SKM-1 (cell line): Measurements from ENCODE around the gene ENAM.
"Not testable (repeated sequence)": the region's sequence is repeated elsewhere in the genome, so short reads cannot be mapped to it uniquely, and the experiment has no call there.

ENCODE experiments used
- DNase-seq: peaks from one replicate; lab custom pipeline; 2025; ENCODE audit not compliant: unreplicated experiment; lab: John Stamatoyannopoulos, UW

Gene ENAM

GRCh38 chr4:70623323-70623722 is 5.2 kb upstream of the ENAM start:
- no peak for DNase-seq

- DNase-seq, result no peak
Measured at GRCh38 chr4:70624226-70624793, 4.2 kb upstream of the ENAM start.

- DNase-seq, result no peak
Measured at GRCh38 chr4:70627620-70628019, 924 bp upstream of the ENAM start.

- no peak for DNase-seq
Measured at GRCh38 chr4:70629469-70630090, 1.0 kb downstream of the ENAM start.

- no peak for DNase-seq
Measured at GRCh38 chr4:70630162-70630561, 1.6 kb downstream of the ENAM start.

GRCh38 chr4:70632028-70632427 is 3.5 kb downstream of the ENAM start:
- DNase-seq, result no peak

- DNase-seq, result no peak
Measured at GRCh38 chr4:70634482-70634881, 5.9 kb downstream of the ENAM start.

- DNase-seq, result no peak
Measured at GRCh38 chr4:70637239-70637913, 8.8 kb downstream of the ENAM start.

- no peak for DNase-seq
Measured at GRCh38 chr4:70640192-70640591, 11.6 kb downstream of the ENAM start.

- not testable (repeated sequence) for DNase-seq
Measured at GRCh38 chr4:70650741-70651140, 22.2 kb downstream of the ENAM start.

- peak; percentile 46 for DNase-seq
Measured at GRCh38 chr4:70651864-70652506, 23.4 kb downstream of the ENAM start.

- DNase-seq, result no peak
Measured at GRCh38 chr4:70654605-70655011, 26.1 kb downstream of the ENAM start.

GRCh38 chr4:70657326-70657725 is 28.8 kb downstream of the ENAM start:
- DNase-seq, result no peak

- DNase-seq, result no peak
Measured at GRCh38 chr4:70658418-70658817, 29.9 kb downstream of the ENAM start.

GRCh38 chr4:70660106-70660505 is 31.6 kb downstream of the ENAM start:
- peak; percentile 23 for DNase-seq

GRCh38 chr4:70661309-70661922 is 32.9 kb downstream of the ENAM start:
- not testable (repeated sequence) for DNase-seq

- DNase-seq, result no peak
Measured at GRCh38 chr4:70666369-70666768, 37.8 kb downstream of the ENAM start, which contains the start of gene JCHAIN. TSS of gene JCHAIN (minus strand) at chr4:70666508. CDS start at chr4:70666490, 18 bp downstream.

GRCh38 chr4:70667740-70668535 is 39.4 kb downstream of the ENAM start:
- DNase-seq, result no peak

GRCh38 chr4:70670332-70671014 is 41.9 kb downstream of the ENAM start:
- DNase-seq, result no peak

GRCh38 chr4:70671091-70671490 is 42.5 kb downstream of the ENAM start:
- DNase-seq, result no peak
